ENCODE results near the gene ANO9. TPM values are rescaled to one million over a fixed set of nuclear protein-coding genes. Genes with fewer than 3 reads are reported as not detected.

Gene ANO9
- total RNA-seq, 1 donor from 2014 or later = 31.0 TPM

DNA sequence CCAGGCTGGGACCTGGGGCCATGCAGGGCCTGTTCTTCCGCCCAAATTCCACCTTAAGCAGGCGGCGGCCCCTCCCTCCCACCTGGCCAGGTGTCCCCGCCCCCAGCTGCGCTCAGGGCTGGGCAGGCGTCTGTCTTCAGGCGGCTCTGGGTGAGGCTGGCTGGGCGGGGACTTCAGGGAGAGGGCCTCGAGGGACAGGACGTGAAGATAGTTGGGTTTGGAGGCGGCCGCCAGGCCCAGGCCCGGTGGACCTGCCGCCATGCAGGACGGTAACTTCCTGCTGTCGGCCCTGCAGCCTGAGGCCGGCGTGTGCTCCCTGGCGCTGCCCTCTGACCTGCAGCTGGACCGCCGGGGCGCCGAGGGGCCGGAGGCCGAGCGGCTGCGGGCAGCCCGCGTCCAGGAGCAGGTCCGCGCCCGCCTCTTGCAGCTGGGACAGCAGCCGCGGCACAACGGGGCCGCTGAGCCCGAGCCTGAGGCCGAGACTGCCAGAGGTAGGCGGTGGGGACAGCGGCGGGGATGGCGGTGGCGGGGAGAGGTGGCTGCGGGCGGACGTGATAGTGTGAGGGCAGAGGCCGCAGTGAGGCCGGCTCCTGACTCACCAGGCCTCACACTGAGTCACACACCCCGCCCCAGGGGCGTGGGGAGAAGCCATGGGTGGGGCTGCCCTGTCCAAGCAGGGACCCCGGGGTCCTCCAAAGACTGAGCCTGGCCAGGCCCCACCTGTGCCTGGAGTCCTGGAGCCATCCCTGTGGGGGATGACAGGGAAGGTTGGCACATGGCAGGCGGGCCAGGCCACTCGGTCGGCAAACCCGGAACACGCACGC, 47.6 kb downstream of the ANO9 start, which contains the start of gene PKP3:
TSS of gene PKP3 (plus strand) at position 176 of the 824 bp plus-strand sequence. CDS start at position 260, 84 bp downstream.
- Mint-ChIP-seq H3K4me1 (ENCODE audit: low read depth) (peaks cover 4% of the 10 kb centered on the region), H3K4me3 (ENCODE audit: low read depth) (peak within 1 kb of the TSS; percentile 82), H3K36me3 (ENCODE audit: insufficient read depth) (peaks cover 9% of the 10 kb centered on the region), H3K27ac (peak within 1 kb of the TSS; percentile 88), H3K9me3 (ENCODE audit: low read depth) (no peaks in the 10 kb centered on the region), H3K27me3 (no peaks in the 10 kb centered on the region)
- TF ChIP-seq, protein P1, sequence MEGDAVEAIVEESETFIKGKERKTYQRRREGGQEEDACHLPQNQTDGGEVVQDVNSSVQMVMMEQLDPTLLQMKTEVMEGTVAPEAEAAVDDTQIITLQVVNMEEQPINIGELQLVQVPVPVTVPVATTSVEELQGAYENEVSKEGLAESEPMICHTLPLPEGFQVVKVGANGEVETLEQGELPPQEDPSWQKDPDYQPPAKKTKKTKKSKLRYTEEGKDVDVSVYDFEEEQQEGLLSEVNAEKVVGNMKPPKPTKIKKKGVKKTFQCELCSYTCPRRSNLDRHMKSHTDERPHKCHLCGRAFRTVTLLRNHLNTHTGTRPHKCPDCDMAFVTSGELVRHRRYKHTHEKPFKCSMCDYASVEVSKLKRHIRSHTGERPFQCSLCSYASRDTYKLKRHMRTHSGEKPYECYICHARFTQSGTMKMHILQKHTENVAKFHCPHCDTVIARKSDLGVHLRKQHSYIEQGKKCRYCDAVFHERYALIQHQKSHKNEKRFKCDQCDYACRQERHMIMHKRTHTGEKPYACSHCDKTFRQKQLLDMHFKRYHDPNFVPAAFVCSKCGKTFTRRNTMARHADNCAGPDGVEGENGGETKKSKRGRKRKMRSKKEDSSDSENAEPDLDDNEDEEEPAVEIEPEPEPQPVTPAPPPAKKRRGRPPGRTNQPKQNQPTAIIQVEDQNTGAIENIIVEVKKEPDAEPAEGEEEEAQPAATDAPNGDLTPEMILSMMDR (IDR thresholded peaks at IDR 0.05; ENCODE audit: unreplicated experiment) = no peak
- DNase-seq (ENCODE audit: low spot score, unreplicated experiment) = peak; percentile 61

DNA sequence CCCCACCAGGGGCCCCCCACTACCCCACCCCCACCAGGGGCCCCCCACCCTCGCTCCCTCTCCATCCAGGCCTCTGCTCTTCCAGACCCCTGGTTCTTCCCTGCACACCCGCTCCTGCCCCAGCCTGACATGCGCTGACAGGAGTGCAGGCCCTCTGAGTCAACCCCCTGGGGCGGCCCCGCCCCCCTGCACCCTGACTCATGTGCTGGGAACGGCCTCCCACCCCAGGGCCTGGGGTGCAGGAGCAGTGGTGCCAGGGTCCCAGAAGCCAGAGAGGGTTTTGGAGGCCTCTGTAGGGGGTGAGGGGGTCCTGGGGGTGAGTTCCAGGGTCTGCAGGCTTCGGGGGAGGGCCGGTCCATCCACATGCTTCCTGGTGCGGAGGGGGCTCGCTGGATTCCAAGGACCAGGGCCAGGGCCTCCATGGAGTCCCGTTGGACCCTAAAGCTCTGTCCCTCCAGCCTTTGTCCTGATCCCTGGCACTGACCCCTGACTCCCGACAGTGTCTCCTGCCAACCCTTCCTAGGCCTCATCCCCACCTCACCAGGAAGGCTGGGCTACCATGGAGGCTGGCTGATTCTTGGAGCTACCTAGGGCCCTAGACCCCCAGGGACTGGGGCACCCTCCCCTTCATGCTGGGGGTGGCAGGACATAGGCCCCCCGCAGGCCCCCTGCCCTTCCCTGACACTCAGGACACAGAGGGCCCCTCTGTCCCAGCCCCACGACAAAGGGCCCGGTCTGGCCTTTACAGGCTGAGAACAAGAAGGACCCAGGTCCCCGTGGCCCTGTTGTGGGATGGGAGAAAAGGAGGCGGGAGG, 48.4 kb downstream of the ANO9 start:
- peak overlapping the region; percentile 88 for H3K27ac Mint-ChIP-seq
- H3K4me1 Mint-ChIP-seq (ENCODE audit: low read depth) = peaks cover 4% of the 10 kb centered on the region
- TF ChIP-seq, protein P1 (IDR thresholded peaks at IDR 0.05; ENCODE audit: unreplicated experiment) = no peak
- H3K9me3 Mint-ChIP-seq (ENCODE audit: low read depth) = no peaks in the 10 kb centered on the region
- H3K36me3 Mint-ChIP-seq (ENCODE audit: insufficient read depth) = peaks cover 5% of the 10 kb centered on the region
- no peak for DNase-seq (ENCODE audit: low spot score, unreplicated experiment)
- H3K27me3 Mint-ChIP-seq = peaks cover under 1% of the 10 kb centered on the region
- H3K4me3 Mint-ChIP-seq (ENCODE audit: low read depth) = peak overlapping the region; percentile 82

DNA sequence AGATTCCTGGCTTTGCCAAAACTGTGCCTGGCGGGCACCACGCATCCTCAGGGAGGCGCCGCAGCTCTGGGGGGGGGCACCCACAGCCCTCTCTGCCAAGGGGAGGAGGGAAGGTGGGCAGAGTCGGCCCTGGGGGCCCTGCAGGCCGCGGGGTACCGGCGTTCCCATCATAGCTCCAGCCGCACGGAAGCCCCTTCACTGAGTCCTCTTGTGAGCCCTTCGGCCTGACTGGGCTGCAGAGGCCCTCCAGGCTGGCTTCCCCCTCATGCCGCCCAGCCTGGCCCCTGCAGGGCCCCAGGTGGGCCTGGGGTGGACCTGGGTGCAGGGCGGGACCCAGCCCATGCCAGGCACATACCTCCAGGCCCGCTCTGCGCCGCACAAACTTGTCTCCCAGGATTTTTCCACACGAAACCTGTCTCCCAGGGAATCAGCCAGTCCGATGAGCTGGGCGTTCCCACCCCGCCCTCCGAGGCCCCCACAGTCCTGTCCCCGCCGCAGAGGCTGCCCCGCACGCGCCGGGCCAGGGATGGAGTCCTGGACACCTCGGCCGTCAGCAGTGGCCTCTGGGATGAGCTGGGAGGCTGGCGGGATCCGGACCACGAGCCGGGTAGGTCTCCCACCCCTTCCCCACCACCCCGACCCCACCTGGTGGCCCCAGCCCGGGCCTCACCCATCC, 49.6 kb downstream of the ANO9 start:
- H3K27me3 Mint-ChIP-seq = peaks cover 10% of the 10 kb centered on the region
- H3K4me3 Mint-ChIP-seq (ENCODE audit: low read depth) = no peak overlapping the region
- no peaks in the 10 kb centered on the region for H3K9me3 Mint-ChIP-seq (ENCODE audit: low read depth)
- no peak overlapping the region for H3K27ac Mint-ChIP-seq
- peaks cover 4% of the 10 kb centered on the region for H3K4me1 Mint-ChIP-seq (ENCODE audit: low read depth)
- peaks cover 2% of the 10 kb centered on the region for H3K36me3 Mint-ChIP-seq (ENCODE audit: insufficient read depth)
- TF ChIP-seq, protein P1 (IDR thresholded peaks at IDR 0.05; ENCODE audit: unreplicated experiment) = no peak
- DNase-seq (ENCODE audit: low spot score, unreplicated experiment) = no peak

DNA sequence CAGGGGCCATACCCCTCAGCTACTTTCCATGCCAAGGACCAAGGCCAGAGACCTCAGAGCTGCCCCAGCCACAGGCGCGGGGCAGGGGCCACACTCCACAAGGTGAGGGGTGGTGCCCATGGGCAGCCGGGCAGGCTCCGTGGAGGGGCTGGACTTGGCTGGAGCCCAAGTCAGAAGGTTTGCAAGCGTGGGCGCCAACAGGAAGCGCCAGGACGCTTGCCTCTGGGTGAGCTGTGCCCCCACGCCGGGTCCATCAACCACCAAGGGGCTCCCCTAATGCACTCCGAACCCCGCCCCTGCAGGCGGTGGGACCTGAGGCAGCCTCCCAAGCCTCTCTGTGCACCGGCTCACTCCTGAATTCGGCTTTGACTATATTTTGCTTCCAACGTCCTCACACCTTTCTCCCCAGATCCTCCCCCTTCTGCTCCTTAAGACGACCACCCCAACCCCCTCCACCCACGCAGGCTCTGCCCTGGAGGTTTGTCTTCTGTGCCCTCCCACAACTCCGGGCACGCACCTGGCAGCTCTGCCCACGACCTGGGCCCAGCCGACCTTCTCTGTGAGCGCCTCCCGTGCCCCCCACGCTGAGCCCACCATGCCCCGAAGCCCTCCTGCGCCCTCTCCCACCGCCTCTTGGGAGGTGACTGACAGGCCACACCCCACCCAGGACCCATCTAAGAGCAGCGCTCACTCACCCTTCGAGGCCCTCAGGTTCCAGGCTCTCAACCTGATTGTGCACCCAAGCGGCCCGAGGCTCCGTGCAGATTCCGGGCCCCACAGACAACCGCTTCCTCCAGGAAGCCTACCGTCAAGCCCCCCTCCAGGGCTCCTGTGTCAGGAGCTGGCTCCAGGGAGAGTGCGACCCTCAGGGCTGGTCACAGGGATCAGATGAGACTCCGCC, 50.4 kb downstream of the ANO9 start:
- Mint-ChIP-seq H3K4me3 (ENCODE audit: low read depth) (no peak overlapping the region), H3K36me3 (ENCODE audit: insufficient read depth) (peaks cover 3% of the 10 kb centered on the region), H3K4me1 (ENCODE audit: low read depth) (peaks cover 4% of the 10 kb centered on the region)

More for the DNA sequence above, 50.4 kb downstream of the ANO9 start:
- peaks cover 4% of the 10 kb centered on the region for H3K9me3 Mint-ChIP-seq (ENCODE audit: low read depth)
- no peak overlapping the region for H3K27ac Mint-ChIP-seq
- TF ChIP-seq, protein P1 (IDR thresholded peaks at IDR 0.05; ENCODE audit: unreplicated experiment) = no peak
- H3K27me3 Mint-ChIP-seq = peaks cover 12% of the 10 kb centered on the region
- DNase-seq (ENCODE audit: low spot score, unreplicated experiment) = no peak

Measured in progenitor cell of endocrine pancreas (in vitro differentiated cells).